ENCODE results near the gene DCANP1.

DCANP1 gene

DNA sequence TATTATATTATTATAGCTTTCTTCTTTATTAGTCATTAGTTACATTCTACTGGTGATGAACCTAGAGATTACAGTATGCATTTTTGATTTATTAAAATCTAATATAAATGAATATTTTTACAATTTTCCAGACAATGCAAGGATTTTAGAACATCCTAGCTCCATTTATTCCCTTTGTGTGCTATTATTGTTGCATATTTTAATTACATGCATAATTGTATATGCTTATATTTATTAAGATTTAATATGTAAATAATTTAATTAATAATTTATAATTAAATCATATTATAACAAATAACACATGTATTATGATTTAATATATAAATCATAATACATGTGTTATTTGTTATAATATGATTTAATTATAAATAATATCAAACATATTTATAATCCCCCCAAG, 24.7 kb downstream of the DCANP1 start:
- H3K4me1 ChIP-seq (ENCODE audit: insufficient read depth, poor library complexity, severe bottlenecking): no peaks in the 10 kb centered on the region
- TF ChIP-seq, protein P1, sequence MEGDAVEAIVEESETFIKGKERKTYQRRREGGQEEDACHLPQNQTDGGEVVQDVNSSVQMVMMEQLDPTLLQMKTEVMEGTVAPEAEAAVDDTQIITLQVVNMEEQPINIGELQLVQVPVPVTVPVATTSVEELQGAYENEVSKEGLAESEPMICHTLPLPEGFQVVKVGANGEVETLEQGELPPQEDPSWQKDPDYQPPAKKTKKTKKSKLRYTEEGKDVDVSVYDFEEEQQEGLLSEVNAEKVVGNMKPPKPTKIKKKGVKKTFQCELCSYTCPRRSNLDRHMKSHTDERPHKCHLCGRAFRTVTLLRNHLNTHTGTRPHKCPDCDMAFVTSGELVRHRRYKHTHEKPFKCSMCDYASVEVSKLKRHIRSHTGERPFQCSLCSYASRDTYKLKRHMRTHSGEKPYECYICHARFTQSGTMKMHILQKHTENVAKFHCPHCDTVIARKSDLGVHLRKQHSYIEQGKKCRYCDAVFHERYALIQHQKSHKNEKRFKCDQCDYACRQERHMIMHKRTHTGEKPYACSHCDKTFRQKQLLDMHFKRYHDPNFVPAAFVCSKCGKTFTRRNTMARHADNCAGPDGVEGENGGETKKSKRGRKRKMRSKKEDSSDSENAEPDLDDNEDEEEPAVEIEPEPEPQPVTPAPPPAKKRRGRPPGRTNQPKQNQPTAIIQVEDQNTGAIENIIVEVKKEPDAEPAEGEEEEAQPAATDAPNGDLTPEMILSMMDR (IDR thresholded peaks at IDR 0.05; ENCODE audit: poor library complexity, severe bottlenecking): no peak
- no peaks in the 10 kb centered on the region for H3K9me3 ChIP-seq (ENCODE audit: severe bottlenecking)
- H3K36me3 ChIP-seq (ENCODE audit: low read depth): no peaks in the 10 kb centered on the region
- DNase-seq (ENCODE audit: low spot score): no peak
- H3K27ac ChIP-seq (ENCODE audit: poor library complexity, severe bottlenecking): no peak overlapping the region
- peaks cover 17% of the 10 kb centered on the region for H3K27me3 ChIP-seq (ENCODE audit: insufficient read depth, poor library complexity, severe bottlenecking)
- ATAC-seq (ENCODE audit: low read depth): no peak
- no peak overlapping the region for H3K4me3 ChIP-seq (ENCODE audit: severe bottlenecking)

DNA sequence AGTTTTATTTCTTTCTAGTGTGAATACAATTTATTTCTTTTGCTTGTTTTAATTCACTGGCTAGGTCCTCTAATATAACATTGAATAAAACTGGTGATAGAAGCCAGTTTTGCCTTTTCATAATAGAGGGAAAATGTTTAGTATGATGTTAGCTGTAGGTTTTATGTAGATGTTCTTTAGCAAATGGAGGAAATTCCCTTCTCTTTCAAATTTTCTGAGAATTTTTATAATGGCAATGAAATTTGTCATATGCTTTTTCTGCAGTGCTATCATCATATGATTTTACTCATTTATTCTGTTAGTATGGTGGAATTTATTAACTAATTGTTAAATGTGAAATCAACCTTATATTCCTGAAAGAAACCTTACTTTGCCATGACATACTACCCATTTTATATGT, 30.1 kb downstream of the DCANP1 start:
- no peak for ATAC-seq (ENCODE audit: low read depth)
- Histone ChIP-seq H3K4me3 (ENCODE audit: severe bottlenecking) (no peak overlapping the region), H3K27ac (ENCODE audit: poor library complexity, severe bottlenecking) (no peak overlapping the region), H3K27me3 (ENCODE audit: insufficient read depth, poor library complexity, severe bottlenecking) (peaks cover 31% of the 10 kb centered on the region), H3K9me3 (ENCODE audit: severe bottlenecking) (no peaks in the 10 kb centered on the region), H3K4me1 (ENCODE audit: insufficient read depth, poor library complexity, severe bottlenecking) (no peaks in the 10 kb centered on the region), H3K36me3 (ENCODE audit: low read depth) (no peaks in the 10 kb centered on the region)
- DNase-seq (ENCODE audit: low spot score): no peak
- TF ChIP-seq, protein P1 (IDR thresholded peaks at IDR 0.05; ENCODE audit: poor library complexity, severe bottlenecking): no peak

DNA sequence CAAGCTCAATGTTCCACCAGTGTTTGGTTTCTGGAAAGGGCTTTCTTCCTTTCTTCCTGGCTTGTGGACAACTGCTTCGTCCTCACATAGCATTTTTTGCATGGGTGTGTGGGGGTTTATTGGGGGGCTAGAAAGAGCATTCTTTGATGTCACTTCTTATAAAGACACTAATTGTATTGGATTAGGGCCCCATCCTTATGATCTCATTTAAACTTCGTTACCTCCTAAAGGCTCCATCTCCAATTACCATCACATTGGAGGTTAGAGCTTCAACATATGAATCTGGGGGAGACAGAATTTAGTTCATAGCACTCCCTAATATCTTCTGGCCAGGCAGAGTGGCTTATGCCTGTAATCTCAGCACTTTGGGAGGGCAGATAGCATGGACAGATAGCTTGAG, 42.1 kb downstream of the DCANP1 start:
- TF ChIP-seq, protein P1 (IDR thresholded peaks at IDR 0.05; ENCODE audit: poor library complexity, severe bottlenecking): no peak
- no peaks in the 10 kb centered on the region for H3K9me3 ChIP-seq (ENCODE audit: severe bottlenecking)
- H3K27me3 ChIP-seq (ENCODE audit: insufficient read depth, poor library complexity, severe bottlenecking): no peaks in the 10 kb centered on the region
- H3K36me3 ChIP-seq (ENCODE audit: low read depth): no peaks in the 10 kb centered on the region
- H3K4me3 ChIP-seq (ENCODE audit: severe bottlenecking): no peak overlapping the region
- ATAC-seq (ENCODE audit: low read depth) (no peak), DNase-seq (ENCODE audit: low spot score) (no peak)
- H3K4me1 ChIP-seq (ENCODE audit: insufficient read depth, poor library complexity, severe bottlenecking): peaks cover 8% of the 10 kb centered on the region
- H3K27ac ChIP-seq (ENCODE audit: poor library complexity, severe bottlenecking): no peak overlapping the region

DNA sequence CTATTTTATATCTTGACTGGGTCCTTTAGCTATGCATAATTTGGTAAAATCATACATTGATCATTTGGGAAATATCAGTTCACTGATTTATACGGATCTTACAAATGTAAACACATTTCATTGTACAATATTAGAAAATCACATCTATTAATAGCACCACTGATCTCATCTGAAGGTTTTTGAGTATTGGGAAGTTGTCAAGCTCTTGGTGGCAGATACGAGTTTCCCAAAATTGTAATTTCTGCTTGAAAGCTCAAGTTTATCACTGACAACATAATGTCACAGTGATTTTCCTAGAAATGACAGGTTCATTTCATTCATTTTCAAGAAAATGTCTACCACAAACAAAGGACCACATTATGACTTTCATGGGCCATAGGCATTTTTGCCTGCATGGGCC, 45.1 kb downstream of the DCANP1 start:
- H3K4me1 ChIP-seq (ENCODE audit: insufficient read depth, poor library complexity, severe bottlenecking): peaks cover 16% of the 10 kb centered on the region
- ATAC-seq (ENCODE audit: low read depth): no peak
- H3K4me3 ChIP-seq (ENCODE audit: severe bottlenecking): no peak overlapping the region
- TF ChIP-seq, protein P1 (IDR thresholded peaks at IDR 0.05; ENCODE audit: poor library complexity, severe bottlenecking): no peak
- no peaks in the 10 kb centered on the region for H3K27me3 ChIP-seq (ENCODE audit: insufficient read depth, poor library complexity, severe bottlenecking)
- no peak for DNase-seq (ENCODE audit: low spot score)
- H3K9me3 ChIP-seq (ENCODE audit: severe bottlenecking): no peaks in the 10 kb centered on the region
- peaks cover 6% of the 10 kb centered on the region for H3K36me3 ChIP-seq (ENCODE audit: low read depth)
- no peak overlapping the region for H3K27ac ChIP-seq (ENCODE audit: poor library complexity, severe bottlenecking)

DNA sequence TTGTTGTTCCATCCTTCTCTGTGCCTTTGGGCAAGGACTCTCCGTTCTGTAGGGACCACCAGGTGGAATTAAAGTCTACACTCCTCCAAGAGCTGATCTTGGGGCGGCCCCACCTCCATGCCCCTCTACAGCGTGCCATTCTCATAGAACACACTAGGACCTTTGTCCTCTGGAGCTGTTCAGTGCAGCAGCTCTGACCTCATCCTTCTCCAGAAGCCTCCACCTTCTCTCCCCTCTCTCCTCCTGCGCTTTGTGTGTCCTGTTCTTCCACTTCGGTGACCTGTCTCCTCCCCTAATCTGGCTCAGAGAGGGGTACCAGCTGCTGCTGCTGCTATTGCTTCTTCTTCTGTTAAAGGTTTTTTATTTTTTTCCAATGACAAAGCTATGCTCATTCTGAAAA, 46.3 kb downstream of the DCANP1 start:
- TF ChIP-seq, protein P1 (IDR thresholded peaks at IDR 0.05; ENCODE audit: poor library complexity, severe bottlenecking): no peak
- Histone ChIP-seq H3K27me3 (ENCODE audit: insufficient read depth, poor library complexity, severe bottlenecking) (no peaks in the 10 kb centered on the region), H3K27ac (ENCODE audit: poor library complexity, severe bottlenecking) (no peak overlapping the region), H3K36me3 (ENCODE audit: low read depth) (peaks cover 18% of the 10 kb centered on the region), H3K9me3 (ENCODE audit: severe bottlenecking) (no peaks in the 10 kb centered on the region), H3K4me1 (ENCODE audit: insufficient read depth, poor library complexity, severe bottlenecking) (peaks cover 28% of the 10 kb centered on the region), H3K4me3 (ENCODE audit: severe bottlenecking) (no peak overlapping the region)
- no peak for ATAC-seq (ENCODE audit: low read depth)
- no peak for DNase-seq (ENCODE audit: low spot score)
